Measurements from ENCODE around the gene SACS.
"Not testable (repeated sequence)": the region's sequence is repeated elsewhere in the genome, so short reads cannot be mapped to it uniquely, and the experiment has no call there.

SACS gene

GRCh38 chr13:23456437-23457210, 23.1 kb upstream of the SACS start:
- no peak for DNase-seq (ENCODE audit: low spot score)

- DNase-seq (ENCODE audit: low spot score): no peak
These were observed 22.1 kb upstream of the SACS start for GRCh38 chr13:23455401-23456185.

- DNase-seq (ENCODE audit: low spot score): no peak
These were observed 19.6 kb upstream of the SACS start for GRCh38 chr13:23453132-23453531.

GRCh38 chr13:23450340-23451046, 17.0 kb upstream of the SACS start:
- no peak for DNase-seq (ENCODE audit: low spot score)

GRCh38 chr13:23449398-23450162, 16.1 kb upstream of the SACS start:
- no peak for DNase-seq (ENCODE audit: low spot score)

GRCh38 chr13:23447927-23448326, 14.4 kb upstream of the SACS start:
- DNase-seq (ENCODE audit: low spot score): no peak

GRCh38 chr13:23445794-23446193, 12.3 kb upstream of the SACS start:
- no peak for DNase-seq (ENCODE audit: low spot score)

GRCh38 chr13:23443878-23444277, 10.4 kb upstream of the SACS start:
- no peak for DNase-seq (ENCODE audit: low spot score)

GRCh38 chr13:23443110-23443509, 9.6 kb upstream of the SACS start:
- DNase-seq (ENCODE audit: low spot score): no peak

- DNase-seq (ENCODE audit: low spot score): no peak
These were observed 7.5 kb upstream of the SACS start for GRCh38 chr13:23440821-23441618.

GRCh38 chr13:23440324-23440723, 6.8 kb upstream of the SACS start:
- not testable (repeated sequence) for DNase-seq (ENCODE audit: low spot score)

GRCh38 chr13:23437916-23438315, 4.4 kb upstream of the SACS start:
- no peak for DNase-seq (ENCODE audit: low spot score)

GRCh38 chr13:23436680-23437079, 3.2 kb upstream of the SACS start:
- no peak for DNase-seq (ENCODE audit: low spot score)

- DNase-seq (ENCODE audit: low spot score): no peak
These were observed 989 bp upstream of the SACS start for GRCh38 chr13:23434491-23434890.

- no peak for DNase-seq (ENCODE audit: low spot score)
These were observed 876 bp downstream of the SACS start for GRCh38 chr13:23432626-23433025.

GRCh38 chr13:23430664-23431063, 2.8 kb downstream of the SACS start:
- no peak for DNase-seq (ENCODE audit: low spot score)

GRCh38 chr13:23427881-23428528, 5.5 kb downstream of the SACS start:
- no peak for DNase-seq (ENCODE audit: low spot score)

GRCh38 chr13:23427342-23427843, 6.1 kb downstream of the SACS start:
- DNase-seq (ENCODE audit: low spot score): no peak

- DNase-seq (ENCODE audit: low spot score): no peak
These were observed 11.9 kb downstream of the SACS start for GRCh38 chr13:23421596-23421995.

Measured in HuH-7.5 (cell line).